Measurements from ENCODE around the gene CCBE1. TPM values are rescaled to one million over a fixed set of nuclear protein-coding genes. Genes with fewer than 3 reads are reported as not detected.

The CCBE1 gene
- total RNA-seq, 1 experiment from 2014 or later, result 0.09 TPM

- no peak for DNase-seq
- no peak overlapping the region for H3K27ac Mint-ChIP-seq (ENCODE audit: unreplicated experiment)
- CTCF ChIA-PET, result no interaction called here
- no peaks in the 10 kb centered on the region for H3K4me1 Mint-ChIP-seq (ENCODE audit: low read depth, unreplicated experiment)
- H3K4me1 ChIP-seq, result no peaks in the 10 kb centered on the region
- intact Hi-C loops (cut with micrococcal nuclease; ENCODE audit: unreplicated experiment), result no loop called here
- TF ChIP-seq, protein P1, sequence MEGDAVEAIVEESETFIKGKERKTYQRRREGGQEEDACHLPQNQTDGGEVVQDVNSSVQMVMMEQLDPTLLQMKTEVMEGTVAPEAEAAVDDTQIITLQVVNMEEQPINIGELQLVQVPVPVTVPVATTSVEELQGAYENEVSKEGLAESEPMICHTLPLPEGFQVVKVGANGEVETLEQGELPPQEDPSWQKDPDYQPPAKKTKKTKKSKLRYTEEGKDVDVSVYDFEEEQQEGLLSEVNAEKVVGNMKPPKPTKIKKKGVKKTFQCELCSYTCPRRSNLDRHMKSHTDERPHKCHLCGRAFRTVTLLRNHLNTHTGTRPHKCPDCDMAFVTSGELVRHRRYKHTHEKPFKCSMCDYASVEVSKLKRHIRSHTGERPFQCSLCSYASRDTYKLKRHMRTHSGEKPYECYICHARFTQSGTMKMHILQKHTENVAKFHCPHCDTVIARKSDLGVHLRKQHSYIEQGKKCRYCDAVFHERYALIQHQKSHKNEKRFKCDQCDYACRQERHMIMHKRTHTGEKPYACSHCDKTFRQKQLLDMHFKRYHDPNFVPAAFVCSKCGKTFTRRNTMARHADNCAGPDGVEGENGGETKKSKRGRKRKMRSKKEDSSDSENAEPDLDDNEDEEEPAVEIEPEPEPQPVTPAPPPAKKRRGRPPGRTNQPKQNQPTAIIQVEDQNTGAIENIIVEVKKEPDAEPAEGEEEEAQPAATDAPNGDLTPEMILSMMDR (IDR thresholded peaks at IDR 0.05; ENCODE audit: insufficient read depth in 1 of 2, low read depth in 1 of 2, low read length in 1 of 2, severe bottlenecking in 1 of 2, unreplicated experiment in 1 of 2), result no peak
- H3K9me3 Mint-ChIP-seq (ENCODE audit: unreplicated experiment), result no peaks in the 10 kb centered on the region
- H3K27me3 Mint-ChIP-seq (ENCODE audit: insufficient read depth, unreplicated experiment), result peaks cover 3% of the 10 kb centered on the region
- H3K4me3 ChIP-seq (ENCODE audit: low read depth, low read length), result no peak overlapping the region
- H3K36me3 Mint-ChIP-seq (ENCODE audit: insufficient read depth, unreplicated experiment), result no peaks in the 10 kb centered on the region
- H3K27me3 ChIP-seq (replicated peaks; ENCODE audit: control insufficient read depth, insufficient read depth, low read length), result no peaks in the 10 kb centered on the region
- no peak overlapping the region for H3K4me3 Mint-ChIP-seq (ENCODE audit: unreplicated experiment)
- POLR2A ChIA-PET, result no interaction called here
- H3K36me3 ChIP-seq (ENCODE audit: control insufficient read depth, insufficient read depth, low read length), result no peaks in the 10 kb centered on the region
- H3K9me3 ChIP-seq, result no peaks in the 10 kb centered on the region
- BruUV-seq (replicated peaks), result no TSS peak
Observed at GRCh38 chr18:59675346-59675745, 21.9 kb downstream of the CCBE1 start.

DNA sequence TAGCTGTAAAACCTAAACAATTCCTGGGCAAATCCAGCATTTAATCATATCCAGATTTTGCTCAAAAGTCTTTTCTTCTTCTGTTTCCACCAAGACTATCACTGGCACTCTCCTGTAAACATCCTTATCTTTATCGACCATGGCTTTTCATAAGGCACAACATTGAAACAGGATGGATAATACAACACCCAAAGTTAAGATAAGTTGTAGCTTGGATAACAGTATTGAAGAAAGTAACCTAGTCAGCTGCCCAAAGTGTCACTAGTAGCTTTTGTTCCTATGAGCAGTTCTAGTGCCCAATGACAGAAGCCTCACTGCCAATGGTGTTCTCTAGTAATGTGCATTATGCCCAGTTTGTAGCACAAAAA lies 22.3 kb downstream of the CCBE1 start:
- Mint-ChIP-seq H3K4me3 (ENCODE audit: unreplicated experiment) (no peak overlapping the region), H3K4me1 (ENCODE audit: low read depth, unreplicated experiment) (no peaks in the 10 kb centered on the region), H3K36me3 (ENCODE audit: insufficient read depth, unreplicated experiment) (no peaks in the 10 kb centered on the region), H3K27me3 (ENCODE audit: insufficient read depth, unreplicated experiment) (peaks cover 3% of the 10 kb centered on the region), H3K27ac (ENCODE audit: unreplicated experiment) (no peak overlapping the region), H3K9me3 (ENCODE audit: unreplicated experiment) (no peaks in the 10 kb centered on the region)
- intact Hi-C loops (cut with micrococcal nuclease; ENCODE audit: unreplicated experiment), result no loop called here
- ChIA-PET CTCF (no interaction called here), POLR2A (no interaction called here)
- Histone ChIP-seq H3K4me3 (ENCODE audit: low read depth, low read length) (no peak overlapping the region), H3K4me1 (no peaks in the 10 kb centered on the region), H3K9me3 (no peaks in the 10 kb centered on the region), H3K27me3 (replicated peaks; ENCODE audit: control insufficient read depth, insufficient read depth, low read length) (no peaks in the 10 kb centered on the region), H3K36me3 (ENCODE audit: control insufficient read depth, insufficient read depth, low read length) (no peaks in the 10 kb centered on the region)
- no peak for DNase-seq
- BruUV-seq (replicated peaks), result no TSS peak
- TF ChIP-seq, protein P1 (IDR thresholded peaks at IDR 0.05; ENCODE audit: insufficient read depth in 1 of 2, low read depth in 1 of 2, low read length in 1 of 2, severe bottlenecking in 1 of 2, unreplicated experiment in 1 of 2), result no peak

DNA sequence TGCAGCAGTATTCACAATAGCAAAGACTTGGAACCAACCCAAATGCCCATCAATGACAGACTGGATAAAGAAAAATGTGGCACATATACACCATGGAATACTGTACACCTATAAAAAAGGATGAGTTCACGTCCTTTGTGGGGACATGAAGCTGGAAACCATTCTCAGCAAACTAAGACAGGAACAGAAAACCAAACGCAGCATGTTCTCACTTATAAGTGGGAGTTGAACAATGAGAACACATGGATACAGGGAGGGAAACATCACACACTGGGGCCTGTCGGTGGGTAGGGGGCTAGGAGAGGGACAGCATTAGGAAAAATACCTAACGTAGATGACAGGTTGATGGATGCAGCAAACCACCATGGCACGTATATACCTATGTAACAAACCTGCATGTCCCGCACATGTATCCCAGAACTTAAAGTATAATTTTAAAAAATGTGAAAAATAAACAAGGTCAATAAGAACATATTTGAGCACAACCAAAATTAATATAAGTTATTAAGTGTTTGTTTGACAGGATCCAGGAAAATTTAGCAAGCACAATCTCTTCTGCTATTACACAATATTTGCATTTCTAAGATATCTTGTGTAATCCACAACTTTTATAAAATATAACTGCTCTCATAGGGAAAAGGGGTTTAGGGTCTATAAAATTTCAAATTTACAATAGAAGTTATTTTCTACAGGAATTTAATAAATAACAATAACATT lies 22.9 kb downstream of the CCBE1 start:
- CTCF ChIA-PET, result no interaction called here
- no peak overlapping the region for H3K27ac Mint-ChIP-seq (ENCODE audit: unreplicated experiment)
- intact Hi-C loops (cut with micrococcal nuclease; ENCODE audit: unreplicated experiment), result no loop called here
- Histone ChIP-seq H3K9me3 (no peaks in the 10 kb centered on the region), H3K27me3 (replicated peaks; ENCODE audit: control insufficient read depth, insufficient read depth, low read length) (no peaks in the 10 kb centered on the region), H3K36me3 (ENCODE audit: control insufficient read depth, insufficient read depth, low read length) (no peaks in the 10 kb centered on the region), H3K4me3 (ENCODE audit: low read depth, low read length) (no peak overlapping the region), H3K4me1 (no peaks in the 10 kb centered on the region)
- no peaks in the 10 kb centered on the region for H3K9me3 Mint-ChIP-seq (ENCODE audit: unreplicated experiment)
- TF ChIP-seq, protein P1 (IDR thresholded peaks at IDR 0.05; ENCODE audit: insufficient read depth in 1 of 2, low read depth in 1 of 2, low read length in 1 of 2, severe bottlenecking in 1 of 2, unreplicated experiment in 1 of 2), result no peak
- peaks cover 3% of the 10 kb centered on the region for H3K27me3 Mint-ChIP-seq (ENCODE audit: insufficient read depth, unreplicated experiment)
- no peaks in the 10 kb centered on the region for H3K4me1 Mint-ChIP-seq (ENCODE audit: low read depth, unreplicated experiment)
- no peak for DNase-seq
- H3K36me3 Mint-ChIP-seq (ENCODE audit: insufficient read depth, unreplicated experiment), result no peaks in the 10 kb centered on the region
- no peak overlapping the region for H3K4me3 Mint-ChIP-seq (ENCODE audit: unreplicated experiment)
- POLR2A ChIA-PET, result no interaction called here
- no TSS peak for BruUV-seq (replicated peaks)
